Bronchial epithelial cell (primary cell): ENCODE data around the gene HOXA6. TPM values are rescaled to one million over a fixed set of nuclear protein-coding genes. Genes with fewer than 3 reads are reported as not detected.

Experiments
- DNase-seq: peaks from one replicate; pipeline ENCODE4 v3.0.0-alpha.2; 2010; ENCODE audit warnings: low read depth
- FAIRE-seq: peaks from 2 replicates; lab custom pipeline; 2011; peaks lifted over from hg19 to GRCh38; lab: Jason Lieb, UNC
- H3K27me3 ChIP-seq: 2 replicates; pipeline ENCODE4 v1.5.1; 2011; ENCODE audit warnings: low read length; ENCODE audit not compliant: control insufficient read depth, insufficient read depth
- H3K36me3 ChIP-seq: 2 replicates; pipeline ENCODE4 v1.5.1; 2011; ENCODE audit warnings: low read length; ENCODE audit not compliant: control insufficient read depth, insufficient read depth
- H3K4me3 ChIP-seq: 2 replicates; pipeline ENCODE4 v1.5.1; 2011; ENCODE audit warnings: mild to moderate bottlenecking, low read depth, low read length, control low read depth
- total RNA-seq: library from RNA; depleted of rRNA; stranded (reverse); fragments of >200 nt; gene quantifications from 2 replicates; pipeline ENCODE4 v1.2.1, GENCODE V29; 2014
- TF ChIP-seq, protein P1 (sequence below): IDR thresholded peaks from 2 replicates; pipeline ENCODE4 v1.5.1; 2011; ENCODE audit warnings: mild to moderate bottlenecking, moderate library complexity, low read length, control low read depth, inconsistent platforms; ENCODE audit not compliant: insufficient read depth, severe bottlenecking

HOXA6 gene
- total RNA-seq, 1 donor from 2014 or later, result 0.53 TPM

DNA sequence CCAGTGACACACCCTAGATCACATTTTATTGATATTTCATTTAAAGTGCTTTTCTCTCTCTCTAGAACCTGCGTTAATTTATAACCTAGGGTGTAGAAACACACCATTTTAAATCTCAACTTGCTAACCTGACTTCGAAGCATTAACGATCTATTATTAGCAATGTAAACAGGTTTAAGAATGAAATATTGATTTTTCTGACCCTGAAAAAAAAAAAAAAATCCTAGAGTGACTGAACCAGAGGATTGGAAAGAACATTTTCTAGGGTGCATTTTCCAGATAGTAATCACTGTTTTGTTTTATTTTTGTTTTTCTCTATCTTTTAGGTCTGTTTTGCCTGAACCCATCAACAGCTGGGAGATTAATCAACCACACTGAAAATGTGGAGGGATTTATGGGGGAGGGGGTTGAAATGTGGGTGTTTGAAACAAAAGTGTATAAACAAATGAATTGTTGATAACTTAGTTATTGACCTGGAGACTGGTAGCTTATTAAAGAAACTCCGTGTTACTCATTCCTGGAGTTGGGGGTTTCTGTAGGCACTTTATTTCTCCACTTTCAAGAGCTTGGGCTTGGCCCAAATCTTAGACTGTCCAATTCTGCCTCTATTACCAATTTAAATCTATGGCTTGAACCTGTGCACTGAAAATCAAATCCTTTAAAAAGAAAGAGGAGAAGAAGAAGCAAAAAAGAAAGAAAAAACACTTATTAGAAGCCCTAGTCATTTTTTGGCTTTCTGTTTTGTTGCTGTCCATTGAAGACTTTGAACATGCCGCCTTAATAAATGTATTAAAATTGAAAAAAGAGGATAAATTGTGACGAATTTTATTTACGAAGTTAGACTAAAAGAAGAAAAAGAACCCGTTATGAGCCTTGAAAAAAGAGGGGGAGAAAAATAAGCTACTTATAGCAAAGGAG, 47.9 kb downstream of the HOXA6 start:
- Histone ChIP-seq H3K4me3 (no peak overlapping the region), H3K27me3 (peaks cover 48% of the 10 kb centered on the region)
- no peak for FAIRE-seq

DNA sequence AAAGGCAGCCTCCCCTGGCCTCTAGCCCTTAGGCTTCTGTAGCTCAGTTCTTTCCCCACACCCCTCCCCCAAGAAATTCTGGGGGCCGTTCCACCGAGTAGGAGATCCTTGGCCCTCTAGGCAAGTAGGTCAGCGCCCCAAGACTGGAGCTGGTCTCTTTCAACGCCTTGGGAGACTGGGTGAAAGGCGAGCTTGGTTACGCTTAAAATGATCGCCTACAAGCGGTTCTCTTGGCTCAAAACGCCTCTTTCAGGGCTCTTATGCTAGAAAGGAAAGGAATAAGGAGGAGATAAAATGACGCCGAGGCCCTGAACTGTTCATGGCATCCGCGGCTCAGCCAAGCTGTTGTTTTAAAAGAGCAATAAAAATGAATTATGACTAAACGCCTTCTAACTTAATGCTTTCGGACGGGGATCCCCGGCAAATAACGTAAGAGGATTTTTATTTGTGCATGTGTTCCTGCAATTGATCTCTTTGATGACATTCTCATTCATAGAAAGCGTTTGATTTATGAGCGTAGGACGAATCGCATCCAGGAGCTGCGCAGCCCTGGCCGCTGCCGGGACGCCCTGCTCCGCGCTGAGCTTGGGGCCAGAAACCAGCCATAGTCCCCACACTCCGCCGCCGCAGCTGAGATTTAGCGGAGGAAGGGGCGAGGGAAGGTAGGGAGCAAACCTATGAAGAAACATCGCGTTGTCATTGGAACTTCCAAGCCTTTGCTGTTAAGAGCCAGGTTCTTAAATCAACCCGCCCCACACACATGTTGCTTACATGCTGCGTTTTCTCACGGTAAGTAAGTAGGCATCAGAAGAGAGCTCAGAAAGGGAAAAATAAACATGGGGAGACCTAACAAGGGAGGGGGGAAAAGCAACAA, 48.8 kb downstream of the HOXA6 start:
- Histone ChIP-seq H3K36me3 (no peaks in the 10 kb centered on the region), H3K4me3 (no peak overlapping the region), H3K27me3 (peaks cover 43% of the 10 kb centered on the region)
- TF ChIP-seq, protein P1, sequence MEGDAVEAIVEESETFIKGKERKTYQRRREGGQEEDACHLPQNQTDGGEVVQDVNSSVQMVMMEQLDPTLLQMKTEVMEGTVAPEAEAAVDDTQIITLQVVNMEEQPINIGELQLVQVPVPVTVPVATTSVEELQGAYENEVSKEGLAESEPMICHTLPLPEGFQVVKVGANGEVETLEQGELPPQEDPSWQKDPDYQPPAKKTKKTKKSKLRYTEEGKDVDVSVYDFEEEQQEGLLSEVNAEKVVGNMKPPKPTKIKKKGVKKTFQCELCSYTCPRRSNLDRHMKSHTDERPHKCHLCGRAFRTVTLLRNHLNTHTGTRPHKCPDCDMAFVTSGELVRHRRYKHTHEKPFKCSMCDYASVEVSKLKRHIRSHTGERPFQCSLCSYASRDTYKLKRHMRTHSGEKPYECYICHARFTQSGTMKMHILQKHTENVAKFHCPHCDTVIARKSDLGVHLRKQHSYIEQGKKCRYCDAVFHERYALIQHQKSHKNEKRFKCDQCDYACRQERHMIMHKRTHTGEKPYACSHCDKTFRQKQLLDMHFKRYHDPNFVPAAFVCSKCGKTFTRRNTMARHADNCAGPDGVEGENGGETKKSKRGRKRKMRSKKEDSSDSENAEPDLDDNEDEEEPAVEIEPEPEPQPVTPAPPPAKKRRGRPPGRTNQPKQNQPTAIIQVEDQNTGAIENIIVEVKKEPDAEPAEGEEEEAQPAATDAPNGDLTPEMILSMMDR, result no peak
- DNase-seq (no peak), FAIRE-seq (no peak)

More for the DNA sequence above, 47.9 kb downstream of the HOXA6 start:
- TF ChIP-seq, protein P1, result no peak
- no peaks in the 10 kb centered on the region for H3K36me3 ChIP-seq
- no peak for DNase-seq

DNA sequence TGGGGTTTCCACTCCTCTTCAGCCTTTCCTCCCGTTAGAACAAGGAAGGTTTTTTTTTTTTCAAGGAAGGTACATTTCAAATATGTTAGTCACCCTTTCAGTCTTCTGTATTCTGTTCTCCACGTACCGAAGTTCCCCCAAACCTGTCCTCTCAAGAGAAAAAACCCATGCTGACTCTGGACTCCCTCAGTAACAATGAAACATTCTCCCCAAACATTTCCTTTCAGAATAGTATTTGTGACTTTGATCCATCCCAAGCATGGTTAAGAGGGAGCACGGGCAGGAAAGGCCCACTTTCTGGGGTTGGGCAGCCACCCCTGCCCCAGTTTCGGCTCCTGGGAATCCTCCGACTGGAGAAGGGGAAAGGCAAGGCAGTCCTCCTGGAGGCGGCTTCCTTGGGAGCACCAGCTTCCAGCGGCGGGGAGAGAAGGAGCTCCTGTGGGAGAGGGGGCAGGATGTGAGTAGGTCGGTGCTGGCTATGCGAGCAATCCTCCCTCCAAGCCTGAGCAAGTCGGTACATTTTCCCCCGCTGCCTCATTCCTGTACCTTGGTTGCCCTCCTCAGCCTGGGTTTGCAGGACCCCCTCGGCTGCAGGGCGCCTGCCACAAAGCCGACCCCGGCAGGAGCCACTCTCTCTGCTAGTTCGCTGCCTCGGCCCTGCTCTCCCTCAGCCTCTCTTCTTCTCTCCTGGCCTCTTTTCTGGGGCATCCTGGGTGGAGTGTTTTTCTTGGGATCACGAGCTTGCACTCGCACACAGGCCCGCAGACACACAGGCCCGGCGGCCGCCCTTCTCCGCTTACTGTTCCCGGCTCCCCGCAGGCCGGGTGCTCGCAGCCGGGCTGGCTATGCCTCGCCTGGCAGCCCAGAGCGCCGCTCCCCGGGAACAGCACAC, 49.6 kb downstream of the HOXA6 start:
- no peak for FAIRE-seq
- peak; percentile 59 for DNase-seq
- H3K36me3 ChIP-seq, result no peaks in the 10 kb centered on the region
- H3K27me3 ChIP-seq, result peaks cover 35% of the 10 kb centered on the region
- no peak overlapping the region for H3K4me3 ChIP-seq
- TF ChIP-seq, protein P1, result no peak

- Histone ChIP-seq H3K36me3 (no peaks in the 10 kb centered on the region), H3K4me3 (peak overlapping the region; percentile 58), H3K27me3 (peaks cover 33% of the 10 kb centered on the region)
- no peak for FAIRE-seq
- TF ChIP-seq, protein P1, result peak; percentile 1
- DNase-seq, result no peak
Measured at GRCh38 chr7:27096768-27097514, 50.6 kb downstream of the HOXA6 start.
